ENCODE results near the gene B4GALT1.

DNA sequence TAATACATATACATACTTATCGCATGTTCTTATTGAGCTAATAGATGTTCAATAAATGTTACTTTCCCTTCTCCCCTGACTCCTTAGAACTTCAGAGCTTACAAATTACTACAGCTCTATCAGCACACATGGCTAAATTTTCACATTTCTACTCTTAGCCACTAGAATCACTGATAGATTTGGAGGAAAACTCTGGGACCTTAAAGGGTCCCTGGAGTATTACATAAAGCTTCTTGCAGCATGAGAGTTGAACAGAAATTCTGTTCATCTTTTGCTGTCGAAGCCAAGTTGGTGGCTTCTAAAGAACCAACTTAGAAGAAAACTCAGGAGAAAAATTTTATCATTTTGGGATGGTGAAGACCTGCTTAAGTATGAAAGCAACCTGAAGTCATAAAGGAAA lies 15.5 kb downstream of the B4GALT1 start:
- TF ChIP-seq EZH2 (IDR thresholded peaks at IDR 0.05; ENCODE audit: low read length, missing control alignments), result no peak
- TF ChIP-seq, protein P1, sequence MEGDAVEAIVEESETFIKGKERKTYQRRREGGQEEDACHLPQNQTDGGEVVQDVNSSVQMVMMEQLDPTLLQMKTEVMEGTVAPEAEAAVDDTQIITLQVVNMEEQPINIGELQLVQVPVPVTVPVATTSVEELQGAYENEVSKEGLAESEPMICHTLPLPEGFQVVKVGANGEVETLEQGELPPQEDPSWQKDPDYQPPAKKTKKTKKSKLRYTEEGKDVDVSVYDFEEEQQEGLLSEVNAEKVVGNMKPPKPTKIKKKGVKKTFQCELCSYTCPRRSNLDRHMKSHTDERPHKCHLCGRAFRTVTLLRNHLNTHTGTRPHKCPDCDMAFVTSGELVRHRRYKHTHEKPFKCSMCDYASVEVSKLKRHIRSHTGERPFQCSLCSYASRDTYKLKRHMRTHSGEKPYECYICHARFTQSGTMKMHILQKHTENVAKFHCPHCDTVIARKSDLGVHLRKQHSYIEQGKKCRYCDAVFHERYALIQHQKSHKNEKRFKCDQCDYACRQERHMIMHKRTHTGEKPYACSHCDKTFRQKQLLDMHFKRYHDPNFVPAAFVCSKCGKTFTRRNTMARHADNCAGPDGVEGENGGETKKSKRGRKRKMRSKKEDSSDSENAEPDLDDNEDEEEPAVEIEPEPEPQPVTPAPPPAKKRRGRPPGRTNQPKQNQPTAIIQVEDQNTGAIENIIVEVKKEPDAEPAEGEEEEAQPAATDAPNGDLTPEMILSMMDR (conservative IDR thresholded peaks at IDR 0.05 in 1 of 2, IDR thresholded peaks at IDR 0.05 in 1 of 2; ENCODE audit: low read depth in 1 of 2, low read length in 2 of 2), result no peak
